GM18508 (cell line): ENCODE results near the gene MYO1A.
"Not testable (repeated sequence)": the region's sequence is repeated elsewhere in the genome, so short reads cannot be mapped to it uniquely, and the experiment has no call there.

Experiments used
- ATAC-seq: cut with Tn5 transposase; IDR thresholded peaks from one replicate; pipeline ENCODE4 v1.9.1; 2021; ENCODE audit warnings: moderate number of reproducible peaks; ENCODE audit not compliant: insufficient read depth, unreplicated experiment

MYO1A gene

GRCh38 chr12:57019983-57020719 lies 29.8 kb downstream of the MYO1A start:
- no peak for ATAC-seq

- no peak for ATAC-seq
Observed at GRCh38 chr12:57018906-57019305, 31.0 kb downstream of the MYO1A start.

- ATAC-seq: not testable (repeated sequence)
Observed at GRCh38 chr12:57018353-57018752, 31.6 kb downstream of the MYO1A start.

- ATAC-seq: no peak
Observed at GRCh38 chr12:57016348-57016747, 33.6 kb downstream of the MYO1A start, which contains the start of gene TAC3. Gene TAC3, minus strand, starts transcription at chr12:57016529. Its CDS starts 732 bp downstream, at chr12:57015797.

GRCh38 chr12:57012600-57013465 lies 37.1 kb downstream of the MYO1A start:
- peak; percentile 52 for ATAC-seq

GRCh38 chr12:57011438-57012424 lies 38.2 kb downstream of the MYO1A start:
- no peak for ATAC-seq

GRCh38 chr12:57010627-57011247 lies 39.2 kb downstream of the MYO1A start:
- ATAC-seq: no peak

GRCh38 chr12:57009949-57010626 lies 39.8 kb downstream of the MYO1A start:
- no peak for ATAC-seq

GRCh38 chr12:57008178-57008577 lies 41.8 kb downstream of the MYO1A start:
- no peak for ATAC-seq

GRCh38 chr12:57006809-57007475 lies 43.0 kb downstream of the MYO1A start:
- no peak for ATAC-seq

GRCh38 chr12:57005980-57006808 lies 43.7 kb downstream of the MYO1A start, which contains the start of gene ZBTB39:
Gene ZBTB39, minus strand, starts transcription at chr12:57006546. Its CDS starts 1,629 bp downstream, at chr12:57004917.
- ATAC-seq: no peak

GRCh38 chr12:57004651-57005050 lies 45.3 kb downstream of the MYO1A start:
- ATAC-seq: no peak

- no peak for ATAC-seq
Observed at GRCh38 chr12:57003395-57003794, 46.5 kb downstream of the MYO1A start.

- no peak for ATAC-seq
Observed at GRCh38 chr12:57001448-57001906, 48.5 kb downstream of the MYO1A start.

GRCh38 chr12:57000393-57000792 lies 49.5 kb downstream of the MYO1A start:
- ATAC-seq: no peak

- no peak for ATAC-seq
Observed at GRCh38 chr12:56999456-56999855, 50.5 kb downstream of the MYO1A start.

- peak; percentile 51 for ATAC-seq
Observed at GRCh38 chr12:56998981-56999380, 50.9 kb downstream of the MYO1A start.

GRCh38 chr12:56998316-56998715 lies 51.6 kb downstream of the MYO1A start:
- ATAC-seq: no peak
